ENCODE results near the gene SERPINE1.
A peak's percentile ranks its signal among the peaks of the same experiment; 100 is the strongest.
"Not testable (repeated sequence)": the region's sequence is repeated elsewhere in the genome, so short reads cannot be mapped to it uniquely, and the experiment has no call there.

Gene SERPINE1

GRCh38 chr7:101124376-101125056 lies 2.4 kb upstream of the SERPINE1 start:
- DNase-seq: no peak

- no peak for DNase-seq
Measured at GRCh38 chr7:101125989-101126650, 784 bp upstream of the SERPINE1 start.

- DNase-seq: no peak
Measured at GRCh38 chr7:101127460-101128039, 646 bp downstream of the SERPINE1 start.

GRCh38 chr7:101128040-101128834 lies 1.3 kb downstream of the SERPINE1 start:
- no peak for DNase-seq

- DNase-seq: no peak
Measured at GRCh38 chr7:101129603-101130117, 2.8 kb downstream of the SERPINE1 start.

GRCh38 chr7:101132626-101133600 lies 6.0 kb downstream of the SERPINE1 start:
- not testable (repeated sequence) for DNase-seq

GRCh38 chr7:101133621-101134398 lies 6.9 kb downstream of the SERPINE1 start:
- DNase-seq: no peak

GRCh38 chr7:101134399-101134980 lies 7.6 kb downstream of the SERPINE1 start:
- no peak for DNase-seq

- no peak for DNase-seq
Measured at GRCh38 chr7:101137651-101138212, 10.8 kb downstream of the SERPINE1 start.

- DNase-seq: peak; percentile 91
Measured at GRCh38 chr7:101138213-101138870, 11.4 kb downstream of the SERPINE1 start.

GRCh38 chr7:101140339-101140699 lies 13.4 kb downstream of the SERPINE1 start:
- no peak for DNase-seq

- DNase-seq: no peak
Measured at GRCh38 chr7:101140746-101141382, 14.0 kb downstream of the SERPINE1 start.

- no peak for DNase-seq
Measured at GRCh38 chr7:101151908-101152651, 25.2 kb downstream of the SERPINE1 start.

GRCh38 chr7:101153969-101154692 lies 27.2 kb downstream of the SERPINE1 start, which contains the start of gene AP1S1:
Gene AP1S1, plus strand, starts transcription at chr7:101154476. Its CDS starts 39 bp downstream, at chr7:101154515.
- peak; percentile 91 for DNase-seq

GRCh38 chr7:101154693-101155102 lies 27.8 kb downstream of the SERPINE1 start:
- no peak for DNase-seq

GRCh38 chr7:101155303-101155702 lies 28.4 kb downstream of the SERPINE1 start:
- no peak for DNase-seq

GRCh38 chr7:101156277-101156676 lies 29.4 kb downstream of the SERPINE1 start:
- DNase-seq: no peak

Data from stimulated activated CD4-positive, alpha-beta T cell treated with anti-CD3 and anti-CD28 coated beads, Interleukin-4, amount 100 ng/mL, for 24 hours (primary cell).